HG03520 (cell line): ENCODE results near the gene HSD11B1L.
"Not testable (repeated sequence)": the region's sequence is repeated elsewhere in the genome, so short reads cannot be mapped to it uniquely, and the experiment has no call there.

Experiments
- ATAC-seq: cut with Tn5 transposase; IDR thresholded peaks from one replicate; pipeline ENCODE4 v1.9.1; 2021; ENCODE audit warnings: mild to moderate bottlenecking, moderate library complexity; ENCODE audit not compliant: unreplicated experiment

HSD11B1L gene

DNA sequence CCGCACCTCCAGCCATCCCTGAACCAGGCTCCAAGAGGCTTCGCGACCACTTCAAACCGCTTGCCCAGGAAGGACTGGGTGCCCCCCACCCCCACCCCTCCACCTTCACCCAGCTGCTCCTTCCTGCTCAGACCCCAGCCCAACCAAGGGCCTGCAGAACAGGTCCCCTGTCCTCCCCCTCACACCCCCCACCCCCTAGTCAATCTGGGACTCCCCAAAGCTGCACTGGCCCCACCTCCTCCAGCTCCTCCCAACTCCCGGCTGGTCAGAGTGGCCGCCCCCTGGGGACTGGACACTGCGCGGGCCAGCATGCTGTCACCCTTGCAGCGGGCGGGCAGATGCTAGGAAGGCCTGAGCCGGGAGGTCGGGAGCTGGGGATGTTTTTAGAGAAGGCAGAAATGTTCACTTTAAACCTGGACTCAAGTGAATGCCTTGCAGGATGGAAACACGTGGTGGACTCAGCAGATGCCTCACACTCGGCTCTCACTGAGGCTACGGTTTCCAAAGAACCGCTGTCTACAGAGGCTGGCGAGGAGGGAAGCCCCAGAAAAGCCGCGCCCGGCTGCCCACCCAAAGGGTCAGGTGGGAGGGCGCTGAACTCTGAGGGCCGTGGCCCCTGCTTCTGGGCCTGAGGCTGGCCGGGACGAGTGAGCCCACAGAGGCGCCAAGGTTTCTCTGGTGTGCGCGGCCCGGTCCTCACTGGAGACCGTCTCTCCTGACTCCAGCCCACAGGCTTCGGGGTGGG, 17.2 kb downstream of the HSD11B1L start:
- no peak for ATAC-seq

DNA sequence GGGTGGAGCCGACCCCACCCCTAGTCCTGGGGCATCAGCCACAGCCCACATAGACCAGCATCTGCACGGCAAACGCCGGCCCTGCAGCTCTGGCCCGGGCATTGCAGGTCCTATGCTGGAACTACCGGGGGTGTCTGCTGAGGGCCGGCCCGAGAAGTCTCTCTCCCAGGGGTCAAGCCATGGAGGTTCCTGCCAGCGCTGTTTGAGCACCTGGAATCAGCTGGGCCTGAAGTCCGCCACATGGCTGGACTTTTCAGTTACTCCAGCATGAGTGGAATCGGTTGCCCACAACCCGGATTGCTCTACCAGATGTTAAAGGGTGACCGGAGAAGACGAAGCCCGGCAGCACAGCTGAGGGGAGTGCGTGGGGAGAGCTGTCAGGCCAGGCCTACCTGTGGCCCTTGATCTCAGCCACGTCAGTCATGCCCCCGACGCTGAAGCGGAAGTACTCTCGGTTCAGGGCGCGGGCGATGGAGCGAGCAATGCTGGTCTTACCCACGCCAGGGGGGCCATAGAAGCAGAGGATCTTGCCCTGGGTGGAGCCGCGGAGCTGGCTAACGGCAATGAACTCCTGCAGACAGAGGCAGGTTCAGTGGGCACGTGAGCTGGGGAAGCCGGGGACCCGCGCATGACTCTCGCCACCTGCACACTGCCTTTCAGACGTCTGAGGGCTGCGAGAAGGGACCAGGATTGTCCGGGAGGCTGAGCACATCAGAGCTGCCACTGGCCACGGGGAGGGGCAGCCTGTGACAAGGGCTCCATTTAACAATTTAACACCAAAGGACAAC, 18.0 kb downstream of the HSD11B1L start:
- no peak for ATAC-seq

DNA sequence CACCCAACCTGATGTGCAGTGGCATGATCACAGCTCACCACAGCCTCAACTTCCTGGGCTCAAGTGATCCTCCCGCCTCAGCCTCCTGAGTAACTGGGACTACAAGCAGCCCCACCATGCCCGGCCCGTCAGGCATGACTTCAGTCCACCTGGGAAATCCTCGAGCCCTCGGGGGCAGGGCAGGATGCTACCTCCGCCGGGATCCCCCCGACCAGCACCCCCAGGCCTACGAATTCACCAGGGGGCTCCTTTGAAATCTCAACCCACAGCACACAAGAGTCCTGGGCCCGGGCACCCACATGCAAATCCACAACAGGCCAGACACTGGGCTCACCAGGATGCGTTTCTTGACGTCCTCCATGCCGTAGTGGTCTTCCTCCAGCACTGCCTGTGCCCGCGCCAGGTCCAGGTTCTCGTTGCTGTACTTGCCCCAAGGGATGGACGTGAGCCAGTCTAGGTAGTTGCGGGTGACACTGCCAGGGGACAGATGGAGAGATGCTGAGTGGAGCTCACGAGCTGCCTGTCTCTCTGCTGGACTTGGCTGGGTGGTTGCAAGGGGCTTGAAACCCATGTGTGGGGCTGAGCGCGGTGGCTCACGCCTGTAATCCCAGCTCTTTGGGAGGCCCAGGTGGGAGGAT, 19.7 kb downstream of the HSD11B1L start:
- ATAC-seq, result no peak

DNA sequence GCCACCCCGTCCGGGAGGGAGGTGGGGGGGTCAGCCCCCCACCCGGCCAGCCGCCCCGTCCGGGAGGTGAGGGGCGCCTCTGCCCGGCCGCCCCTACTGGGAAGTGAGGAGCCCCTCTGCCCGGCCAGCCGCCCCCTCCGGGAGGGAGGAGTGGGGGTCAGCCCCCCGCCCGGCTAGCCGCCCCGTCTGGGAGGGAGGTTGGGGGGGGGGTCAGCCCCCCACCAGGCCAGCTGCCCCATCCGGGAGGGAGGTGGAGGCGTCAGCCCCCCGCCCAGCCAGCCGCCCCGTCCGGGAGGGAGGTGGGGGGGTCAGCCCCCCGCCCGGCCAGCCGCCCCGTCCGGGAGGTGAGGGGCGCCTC, 21.2 kb downstream of the HSD11B1L start:
- ATAC-seq, result not testable (repeated sequence)

DNA sequence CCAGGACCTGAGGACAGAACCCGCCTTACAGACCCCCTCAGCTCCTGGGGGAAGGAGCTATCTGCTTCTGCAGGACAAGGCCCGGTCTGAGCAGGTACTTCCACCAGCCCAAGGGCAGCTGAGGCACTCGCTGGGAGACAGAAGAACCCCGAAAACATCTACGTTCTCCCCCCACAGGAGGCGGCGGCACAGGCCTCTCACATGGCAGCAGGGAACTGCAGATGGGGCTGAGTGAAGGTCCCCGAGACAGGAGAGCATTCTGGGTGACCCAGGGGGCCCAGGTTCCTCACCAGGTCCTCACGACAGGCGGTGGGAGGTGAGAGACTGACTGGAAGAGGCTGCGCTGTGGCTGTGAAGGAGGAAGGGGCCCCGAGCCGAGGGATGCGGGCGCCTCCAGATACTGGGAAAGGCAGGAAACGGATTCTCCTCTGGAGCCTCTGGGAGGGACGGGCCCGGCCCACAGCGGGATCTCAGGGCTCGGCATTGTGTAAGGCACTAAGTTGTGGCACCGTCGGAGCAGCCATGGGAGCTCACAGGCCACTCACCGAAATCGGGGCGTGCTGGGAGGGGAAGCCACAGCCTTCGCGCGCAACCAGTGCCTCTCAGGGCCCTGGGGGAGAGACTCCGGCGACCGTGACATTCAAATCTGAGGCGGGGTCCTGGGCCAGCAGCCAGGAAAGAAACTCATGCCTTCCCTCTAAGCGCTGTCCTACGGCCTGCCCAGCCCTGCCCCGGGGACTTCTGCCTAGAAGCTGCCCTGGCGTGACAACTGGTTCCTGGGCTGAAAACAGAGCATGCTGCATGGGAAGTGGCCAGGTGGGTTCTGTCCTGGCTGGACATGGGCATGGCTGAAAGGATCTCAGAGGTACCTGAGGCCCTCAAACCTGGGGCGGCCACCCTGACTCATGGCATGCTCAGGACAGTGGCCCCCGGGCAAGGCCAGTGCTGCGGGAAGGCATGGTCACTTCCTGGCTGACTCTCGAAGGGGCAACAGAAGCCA, 23.3 kb downstream of the HSD11B1L start:
- no peak for ATAC-seq

DNA sequence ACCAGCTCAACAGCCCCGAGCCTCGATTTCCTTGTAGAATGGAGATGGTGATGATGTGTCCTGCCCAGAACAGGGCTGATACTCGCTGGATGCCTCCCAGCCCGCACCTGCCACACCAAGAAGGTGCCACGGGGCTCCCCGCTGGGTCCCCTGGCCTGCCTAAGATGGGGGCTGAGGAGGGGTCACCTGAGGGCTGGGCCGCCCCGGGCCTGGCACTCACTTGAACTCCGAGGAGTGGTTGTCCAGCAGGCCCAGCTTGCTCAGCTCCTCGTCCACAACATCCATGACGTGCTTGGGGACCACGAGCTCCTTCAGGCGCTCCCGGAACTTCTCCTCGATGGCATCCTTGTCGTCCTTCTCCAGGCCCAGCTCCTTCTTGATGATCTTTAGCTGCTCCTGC, 24.7 kb downstream of the HSD11B1L start:
- no peak for ATAC-seq

DNA sequence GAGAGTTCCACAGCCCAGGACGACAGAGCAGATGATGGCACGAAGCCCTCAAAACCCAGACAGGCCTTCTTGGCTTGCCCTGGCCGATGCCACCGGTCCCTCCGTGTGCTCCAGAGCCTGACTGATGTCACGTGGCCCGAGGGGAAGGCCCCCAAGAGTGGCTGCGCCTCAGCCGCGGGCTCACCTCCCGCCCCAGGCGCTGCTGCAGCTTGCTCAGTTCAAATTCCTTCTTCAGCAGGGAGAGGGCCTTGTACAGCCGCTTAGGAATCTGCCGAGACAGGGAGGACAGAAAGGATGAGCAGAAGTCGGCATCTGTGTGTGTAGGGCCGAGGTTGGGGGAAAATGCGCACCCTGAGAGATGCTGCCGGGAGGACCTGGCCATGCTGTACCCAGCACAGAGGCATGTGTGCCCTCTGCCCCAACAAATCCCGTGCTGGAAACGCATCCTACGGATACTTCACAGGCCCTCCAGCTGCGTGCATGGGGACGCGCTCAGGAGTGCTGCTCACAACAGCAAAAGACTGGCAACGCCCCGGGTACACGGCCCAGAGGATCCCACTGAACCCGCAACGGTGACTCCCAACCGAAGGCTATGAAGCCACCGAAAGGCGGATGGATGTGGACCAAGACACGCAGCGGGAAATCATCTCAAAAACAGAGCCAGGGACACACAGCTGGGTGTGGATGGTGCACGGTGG, 26.2 kb downstream of the HSD11B1L start:
- no peak for ATAC-seq

DNA sequence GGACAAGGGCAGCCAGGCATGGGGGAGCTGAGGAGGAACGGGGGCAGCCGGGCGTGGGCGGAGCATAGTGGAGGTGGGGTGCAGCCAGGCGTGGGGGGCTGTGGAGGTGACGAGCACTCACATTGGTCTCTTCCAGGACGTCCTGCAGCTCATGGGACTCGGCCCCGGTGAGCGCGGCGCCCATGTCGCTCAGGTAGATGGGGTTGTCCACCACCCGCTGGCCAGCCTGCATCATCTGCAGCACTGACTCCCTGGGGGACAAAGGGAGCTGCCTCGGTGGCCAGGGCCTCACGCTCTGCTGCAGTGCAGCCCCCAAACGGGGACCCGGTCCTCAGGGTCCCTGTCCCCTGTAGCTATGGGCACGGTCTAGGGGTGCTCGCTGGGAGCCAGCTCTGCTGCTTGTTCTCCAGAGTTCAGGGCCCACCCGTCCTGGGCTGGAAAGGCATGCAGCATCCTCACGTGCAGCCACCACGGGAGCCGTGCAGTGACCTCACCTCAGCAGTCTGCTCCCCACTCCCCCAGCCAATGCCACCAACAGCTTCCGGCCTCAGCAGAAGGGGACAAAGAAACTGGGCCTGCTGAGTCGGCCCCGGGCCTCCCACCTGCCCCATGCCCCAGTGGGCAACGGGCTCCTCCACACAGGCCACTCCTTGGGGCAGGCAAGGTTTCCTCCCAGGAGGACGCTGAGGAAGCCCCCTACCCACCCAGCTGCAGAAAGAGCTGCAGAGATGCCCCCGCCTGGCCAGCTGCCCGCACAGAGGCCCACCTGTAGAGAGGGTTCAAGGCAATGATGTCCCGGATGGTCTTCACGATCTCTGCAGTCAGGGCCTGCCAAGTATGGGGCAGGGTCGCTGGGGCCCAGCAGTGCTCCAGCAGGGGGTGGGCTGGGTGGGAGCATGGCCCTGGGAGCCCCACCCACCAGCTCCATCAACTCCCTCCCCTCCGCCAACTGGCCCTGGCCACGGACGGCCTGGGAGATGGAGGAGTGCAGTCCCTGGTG, 27.0 kb downstream of the HSD11B1L start:
- ATAC-seq, result no peak

DNA sequence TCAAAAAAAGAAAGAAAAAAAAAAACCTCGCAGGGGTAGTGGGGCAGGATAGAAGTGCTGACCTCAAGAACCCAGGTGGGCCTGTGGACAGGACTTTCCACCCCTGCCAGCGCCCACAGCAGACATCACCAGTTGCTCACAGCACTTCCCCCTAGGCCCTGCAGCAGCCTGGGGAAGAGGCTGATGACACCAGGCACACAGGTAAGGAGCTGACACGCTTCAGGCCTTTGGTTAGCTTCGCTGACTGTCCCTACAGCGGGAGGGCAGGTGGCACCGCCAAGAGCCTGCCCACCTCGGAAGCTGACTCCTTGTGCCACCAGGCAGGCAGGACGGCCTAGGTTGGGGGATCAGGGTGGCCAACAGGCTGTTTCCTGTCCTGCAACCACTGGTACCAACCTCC, 30.2 kb downstream of the HSD11B1L start:
- ATAC-seq, result no peak

DNA sequence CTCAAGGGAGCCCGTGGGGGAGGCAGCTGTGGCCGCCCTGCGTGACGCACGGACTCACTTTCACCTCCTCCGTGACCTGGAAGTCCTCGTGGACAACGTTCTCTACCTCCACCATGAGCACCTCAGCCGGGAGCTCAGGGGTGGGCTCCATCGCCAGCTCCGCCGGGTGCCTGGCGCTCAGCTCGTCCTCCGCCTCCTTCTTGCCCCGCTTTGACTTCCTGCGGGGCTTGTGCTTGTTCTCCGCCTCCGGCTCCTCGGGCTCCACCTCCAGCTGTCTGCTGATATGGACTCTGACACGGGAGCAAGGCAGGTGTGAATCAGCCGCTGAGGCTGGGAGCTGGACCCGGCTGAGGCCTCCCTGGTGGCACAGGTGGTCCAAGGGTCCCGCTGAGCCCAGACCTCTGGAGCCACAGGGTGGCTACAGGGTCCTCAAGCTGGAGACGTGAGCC, 30.9 kb downstream of the HSD11B1L start:
- ATAC-seq, result no peak

DNA sequence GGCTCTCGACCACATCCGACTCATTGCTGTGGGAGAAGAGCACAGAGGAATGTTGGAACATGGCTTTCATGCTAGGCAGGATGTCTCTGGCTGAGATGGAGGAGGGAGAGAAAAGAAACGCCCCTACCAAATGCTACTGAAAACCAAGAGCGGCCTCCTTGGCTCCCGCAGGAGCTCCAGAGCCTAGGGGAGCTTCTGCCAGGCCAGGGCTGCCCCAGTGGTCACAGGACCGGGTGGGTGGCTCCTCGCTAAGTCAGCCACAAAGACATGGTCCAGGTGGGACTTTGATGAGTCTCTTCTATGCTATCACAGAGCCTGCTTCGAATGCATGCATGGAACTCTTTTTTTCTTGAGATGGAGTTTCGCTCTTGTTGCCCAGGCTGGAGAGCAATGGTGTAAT, 32.4 kb downstream of the HSD11B1L start:
- no peak for ATAC-seq

DNA sequence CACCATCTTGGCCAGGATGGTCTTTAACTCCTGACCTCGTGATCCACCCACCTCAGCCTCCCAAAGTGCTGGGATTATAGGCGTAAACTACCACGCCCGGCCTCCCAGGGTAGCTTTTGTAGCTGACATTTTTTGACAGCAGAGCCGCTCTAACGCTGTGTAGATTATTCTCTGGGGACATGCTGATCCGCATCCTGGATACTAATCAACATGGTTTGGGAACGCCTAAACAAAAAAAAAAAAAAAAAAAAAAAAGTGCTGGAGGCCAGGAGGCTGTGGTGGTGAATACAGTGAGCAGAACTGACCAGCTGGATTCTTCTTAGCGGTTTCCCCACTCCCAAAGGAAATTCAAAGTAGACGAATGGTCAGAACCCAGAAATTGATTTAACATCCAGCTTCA, 34.0 kb downstream of the HSD11B1L start:
- no peak for ATAC-seq

DNA sequence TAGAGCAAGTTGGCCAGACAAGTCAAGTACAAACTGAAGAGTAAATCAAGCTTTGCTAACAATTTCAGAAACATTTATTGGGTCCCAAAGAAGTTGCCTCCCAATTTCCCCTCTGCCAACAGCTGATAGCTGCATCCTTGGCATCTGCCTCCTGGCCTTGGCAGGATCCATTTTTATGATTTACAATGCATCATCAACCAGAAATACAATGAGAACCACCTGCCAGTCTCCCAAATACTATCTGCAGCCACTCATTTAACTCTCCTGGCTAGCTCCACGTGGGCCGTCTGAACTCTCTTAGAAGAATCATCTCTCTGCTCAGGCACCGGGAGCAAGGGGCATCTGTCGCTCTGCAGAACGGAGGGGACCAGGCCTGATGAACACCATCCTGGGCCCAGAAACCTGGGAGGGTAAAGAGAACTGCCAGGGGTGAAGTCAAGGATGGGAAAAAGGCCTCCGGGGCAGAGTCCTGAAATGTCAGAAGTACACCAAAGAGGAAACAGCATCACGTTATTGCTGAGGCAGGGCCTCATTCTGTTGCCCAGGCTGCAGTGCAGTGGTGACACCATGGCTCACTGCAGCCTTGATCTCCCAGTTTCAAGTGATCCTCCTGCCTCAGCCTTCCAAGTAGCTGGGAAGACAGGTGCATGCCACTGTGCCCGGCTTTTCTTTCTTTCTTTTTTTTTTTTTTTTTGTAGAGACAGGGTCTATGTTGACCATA, 36.5 kb downstream of the HSD11B1L start:
- ATAC-seq, result no peak

DNA sequence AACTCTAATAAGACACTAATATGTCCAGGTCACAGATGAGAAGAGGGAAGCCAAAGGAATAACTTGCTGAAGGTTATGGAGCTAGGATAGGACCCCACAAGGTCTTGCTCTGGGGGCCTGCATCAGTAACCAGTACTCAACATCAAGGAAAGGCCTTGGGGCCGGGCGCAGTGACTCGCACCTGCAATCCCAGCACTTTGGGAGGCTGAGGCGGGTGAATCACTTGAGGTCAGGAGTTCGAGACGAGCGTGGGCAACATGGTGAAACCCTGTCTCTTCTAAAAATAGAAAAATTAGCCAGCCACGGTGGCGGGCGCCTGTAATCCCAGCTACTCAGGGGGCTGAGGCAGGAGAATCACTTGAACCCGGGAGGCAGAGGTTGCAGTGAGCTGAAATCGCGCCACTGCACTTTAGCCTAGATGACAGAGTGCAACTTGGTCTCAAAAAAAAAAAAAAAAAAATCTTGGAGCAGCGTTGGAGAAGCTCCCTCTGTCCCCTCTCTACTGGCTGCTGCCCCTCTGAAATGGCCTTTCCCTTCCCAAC, 37.3 kb downstream of the HSD11B1L start:
- no peak for ATAC-seq

DNA sequence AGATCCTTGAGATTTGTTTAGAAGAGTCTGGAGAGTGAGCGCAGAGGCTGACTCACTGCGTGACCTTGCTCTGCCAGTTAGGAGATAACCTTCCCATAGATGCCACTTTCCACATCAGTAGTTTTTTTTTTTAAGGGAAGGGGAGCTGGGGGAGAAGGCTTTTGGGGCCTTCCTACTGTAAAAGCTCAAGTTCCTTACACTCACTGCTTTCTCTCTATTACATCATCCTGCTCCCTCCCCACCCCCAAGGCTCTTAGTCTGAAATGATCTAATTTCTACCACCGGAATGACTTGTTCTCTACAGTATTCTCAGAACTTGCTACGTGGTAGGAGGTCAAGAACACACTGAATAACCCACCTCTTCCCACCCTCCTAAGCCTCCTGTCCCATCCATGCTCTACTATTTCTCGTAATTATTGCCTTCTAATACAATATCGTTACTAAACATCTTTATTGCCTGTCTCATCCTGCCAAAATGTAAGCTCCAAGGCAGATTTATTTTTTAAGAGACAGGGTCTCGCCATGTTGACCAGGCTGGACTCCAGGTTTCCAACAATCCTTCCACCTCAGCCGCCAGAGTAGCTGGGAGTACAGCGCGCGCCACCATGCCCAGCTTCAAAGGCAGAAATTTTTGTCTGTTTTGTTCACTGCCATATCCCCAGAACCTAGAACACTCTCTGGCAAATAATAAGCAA, 37.9 kb downstream of the HSD11B1L start:
- ATAC-seq, result no peak

DNA sequence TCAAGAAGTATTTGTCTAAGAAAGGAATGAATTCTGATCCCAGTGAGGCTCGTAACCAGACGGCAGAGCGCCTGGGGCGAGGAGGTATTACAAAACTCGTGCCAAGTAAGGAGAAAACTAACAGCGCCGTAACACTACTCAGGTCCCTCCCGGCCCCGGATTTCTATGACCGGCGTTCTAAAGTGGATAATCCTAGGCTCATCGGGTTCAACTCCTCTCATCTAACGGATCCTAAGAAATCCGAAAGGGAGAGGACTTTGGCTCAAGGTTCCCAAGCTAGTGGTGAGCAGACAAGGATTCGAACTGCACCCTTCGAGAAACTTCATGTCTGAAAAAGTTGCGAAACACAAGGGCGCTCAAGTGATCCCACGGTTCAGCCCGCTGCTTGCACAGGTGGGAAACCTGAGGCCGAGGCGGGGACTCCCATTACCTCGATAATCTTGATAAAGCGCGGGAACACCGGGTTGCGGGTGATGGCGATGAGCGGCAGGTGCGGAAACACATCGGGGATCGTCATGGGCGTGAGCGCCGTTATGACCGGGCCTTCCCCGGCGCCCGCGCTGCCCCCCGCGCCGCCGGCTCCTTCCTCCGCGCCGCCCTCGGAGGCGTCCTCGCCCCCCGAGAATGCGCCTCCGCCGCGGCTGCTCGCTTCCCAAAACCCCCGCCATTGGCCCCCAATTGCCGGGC, 38.6 kb downstream of the HSD11B1L start:
- no peak for ATAC-seq
